Activated T-cell treated with anti-CD3 and anti-CD28 coated beads, Interleukin-2, amount 50 U/mL, for 72 hours (primary cell): ENCODE results near the gene CHSY3. TPM values are rescaled to one million over a fixed set of nuclear protein-coding genes. Genes with fewer than 3 reads are reported as not detected.
A peak's percentile ranks its signal among the peaks of the same experiment; 100 is the strongest.

Source experiments
- ATAC-seq, 2 donors: fragments of 150-1000 bp; cut with Tn5 transposase; replicated peaks in 1 of 2; 2 replicates each; pipeline ENCODE4 v1.10.0; 2021; ENCODE audit warnings: moderate library complexity in 2 of 2, mild to moderate bottlenecking in 1 of 2
- DNase-seq, 2 donors: peaks; one replicate each; pipeline ENCODE4 v3.0.0; 2021 to 2022; ENCODE audit warnings: mixed read lengths in 1 of 2
- H3K27ac Mint-ChIP-seq: one replicate; pipeline ENCODE4 v1.8.0; 2022; ENCODE audit warnings: mild to moderate bottlenecking, moderate library complexity, mixed read lengths
- H3K27me3 Mint-ChIP-seq: one replicate; pipeline ENCODE4 v1.8.0; 2022; ENCODE audit warnings: low read depth, mixed read lengths
- H3K36me3 Mint-ChIP-seq, 2 donors: one replicate each; pipeline ENCODE4 v1.8.0; 2022; ENCODE audit warnings: mixed read lengths in 2 of 2, mild to moderate bottlenecking in 1 of 2; ENCODE audit not compliant: insufficient read depth in 2 of 2
- H3K4me1 Mint-ChIP-seq: one replicate; pipeline ENCODE4 v1.8.0; 2022; ENCODE audit warnings: low read depth, mixed read lengths
- H3K4me3 Mint-ChIP-seq, 2 donors: one replicate each; pipeline ENCODE4 v1.8.0; 2022; ENCODE audit warnings: mild to moderate bottlenecking in 2 of 2, mixed read lengths in 2 of 2, moderate library complexity in 2 of 2
- H3K9me3 Mint-ChIP-seq, 2 donors: one replicate each; pipeline ENCODE4 v1.8.0; 2022; ENCODE audit warnings: mixed read lengths in 2 of 2
- total RNA-seq, 2 donors: library from RNA; stranded (reverse); gene quantifications; one replicate each; pipeline ENCODE4 v1.2.3, GENCODE V29; 2022

The CHSY3 gene
- total RNA-seq = not detected

GRCh38 chr5:129904102-129904666, at the start of gene CHSY3:
Gene CHSY3, plus strand, starts transcription at chr5:129904465.
- H3K4me3 Mint-ChIP-seq = peak within 1 kb of the TSS; percentile 81 to 88
- ATAC-seq = peak; percentile 81 to 82
- H3K4me1 Mint-ChIP-seq = peaks cover 16% of the 10 kb centered on the region
- H3K27me3 Mint-ChIP-seq = peaks cover 57% of the 10 kb centered on the region
- H3K27ac Mint-ChIP-seq = no peak within 1 kb of the TSS
- peak; percentile 38 to 51 for DNase-seq
- H3K9me3 Mint-ChIP-seq = no peaks in the 10 kb centered on the region
- peaks cover 0 to 7% of the 10 kb centered on the region in 2 donors for H3K36me3 Mint-ChIP-seq

- no peak overlapping the region for H3K4me3 Mint-ChIP-seq
- ATAC-seq (no peak), DNase-seq (no peak)
- peaks cover 20% of the 10 kb centered on the region for H3K27me3 Mint-ChIP-seq
- H3K27ac Mint-ChIP-seq = no peak overlapping the region
- H3K9me3 Mint-ChIP-seq = no peaks in the 10 kb centered on the region
- H3K4me1 Mint-ChIP-seq = no peaks in the 10 kb centered on the region
- no peaks in the 10 kb centered on the region for H3K36me3 Mint-ChIP-seq
These were observed 47.9 kb upstream of the CHSY3 start for GRCh38 chr5:129856325-129856724.

GRCh38 chr5:129857116-129857515, 47.1 kb upstream of the CHSY3 start:
- DNase-seq (no peak), ATAC-seq (no peak)
- no peak overlapping the region for H3K4me3 Mint-ChIP-seq
- H3K27me3 Mint-ChIP-seq = peaks cover 20% of the 10 kb centered on the region
- H3K4me1 Mint-ChIP-seq = no peaks in the 10 kb centered on the region
- no peaks in the 10 kb centered on the region for H3K9me3 Mint-ChIP-seq
- no peak overlapping the region for H3K27ac Mint-ChIP-seq
- no peaks in the 10 kb centered on the region for H3K36me3 Mint-ChIP-seq

GRCh38 chr5:129858131-129858675, 46.1 kb upstream of the CHSY3 start:
- H3K27ac Mint-ChIP-seq = no peak overlapping the region
- H3K27me3 Mint-ChIP-seq = peaks cover 13% of the 10 kb centered on the region
- ATAC-seq (no peak), DNase-seq (no peak)
- no peaks in the 10 kb centered on the region for H3K4me1 Mint-ChIP-seq
- H3K9me3 Mint-ChIP-seq = no peaks in the 10 kb centered on the region
- no peak overlapping the region for H3K4me3 Mint-ChIP-seq
- no peaks in the 10 kb centered on the region for H3K36me3 Mint-ChIP-seq

GRCh38 chr5:129884322-129884721, 19.9 kb upstream of the CHSY3 start:
- Mint-ChIP-seq H3K36me3 (no peaks in the 10 kb centered on the region), H3K9me3 (no peaks in the 10 kb centered on the region), H3K27ac (no peak overlapping the region), H3K27me3 (no peaks in the 10 kb centered on the region), H3K4me1 (no peaks in the 10 kb centered on the region), H3K4me3 (no peak overlapping the region)
- ATAC-seq = no peak
- no peak for DNase-seq

- peaks cover 30% of the 10 kb centered on the region for H3K27me3 Mint-ChIP-seq
- peaks cover 0 to 3% of the 10 kb centered on the region in 2 donors for H3K36me3 Mint-ChIP-seq
- no peak overlapping the region for H3K4me3 Mint-ChIP-seq
- no peaks in the 10 kb centered on the region for H3K9me3 Mint-ChIP-seq
- DNase-seq = no peak
- H3K27ac Mint-ChIP-seq = no peak overlapping the region
- ATAC-seq = no peak
- H3K4me1 Mint-ChIP-seq = peaks cover 7% of the 10 kb centered on the region
These were observed 4.8 kb upstream of the CHSY3 start for GRCh38 chr5:129899454-129899853.

- Mint-ChIP-seq H3K9me3 (no peaks in the 10 kb centered on the region), H3K4me1 (peaks cover 16% of the 10 kb centered on the region), H3K36me3 (peaks cover 0 to 7% of the 10 kb centered on the region in 2 donors), H3K27ac (no peak overlapping the region), H3K4me3 (no peak overlapping the region), H3K27me3 (peaks cover 50% of the 10 kb centered on the region)
- ATAC-seq (no peak), DNase-seq (no peak)
These were observed 1.4 kb upstream of the CHSY3 start for GRCh38 chr5:129902816-129903215.

- ATAC-seq (no peak), DNase-seq (peak in 1 of 2 donors; percentile 1)
- no peak overlapping the region for H3K27ac Mint-ChIP-seq
- H3K4me3 Mint-ChIP-seq = peak overlapping the region; percentile 81 to 84
- peaks cover 57% of the 10 kb centered on the region for H3K27me3 Mint-ChIP-seq
- no peaks in the 10 kb centered on the region for H3K9me3 Mint-ChIP-seq
- peaks cover 16% of the 10 kb centered on the region for H3K4me1 Mint-ChIP-seq
- peaks cover 0 to 7% of the 10 kb centered on the region in 2 donors for H3K36me3 Mint-ChIP-seq
These were observed 681 bp upstream of the CHSY3 start for GRCh38 chr5:129903466-129904101.

- peak overlapping the region in 1 of 2 donors; percentile 88 for H3K4me3 Mint-ChIP-seq
- peaks cover 0 to 7% of the 10 kb centered on the region in 2 donors for H3K36me3 Mint-ChIP-seq
- H3K9me3 Mint-ChIP-seq = no peaks in the 10 kb centered on the region
- DNase-seq = peak; percentile 1
- H3K27ac Mint-ChIP-seq = no peak overlapping the region
- peak; percentile 58 to 64 for ATAC-seq
- H3K27me3 Mint-ChIP-seq = peaks cover 50% of the 10 kb centered on the region
- H3K4me1 Mint-ChIP-seq = peaks cover 16% of the 10 kb centered on the region
These were observed 605 bp downstream of the CHSY3 start for GRCh38 chr5:129904667-129905472.

GRCh38 chr5:129905473-129906176, 1.4 kb downstream of the CHSY3 start:
- DNase-seq = peak; percentile 1 to 6
- Mint-ChIP-seq H3K4me1 (peaks cover 16% of the 10 kb centered on the region), H3K9me3 (no peaks in the 10 kb centered on the region), H3K4me3 (peak overlapping the region; percentile 59 to 88), H3K27ac (no peak overlapping the region), H3K27me3 (peaks cover 50% of the 10 kb centered on the region), H3K36me3 (peaks cover 0 to 7% of the 10 kb centered on the region in 2 donors)
- peak; percentile 6 to 8 for ATAC-seq

- peaks cover 44% of the 10 kb centered on the region for H3K27me3 Mint-ChIP-seq
- H3K27ac Mint-ChIP-seq = no peak overlapping the region
- DNase-seq (no peak), ATAC-seq (no peak)
- peaks cover 16% of the 10 kb centered on the region for H3K4me1 Mint-ChIP-seq
- peak overlapping the region; percentile 59 to 88 for H3K4me3 Mint-ChIP-seq
- peaks cover 0 to 7% of the 10 kb centered on the region in 2 donors for H3K36me3 Mint-ChIP-seq
- H3K9me3 Mint-ChIP-seq = no peaks in the 10 kb centered on the region
These were observed 2.1 kb downstream of the CHSY3 start for GRCh38 chr5:129906177-129906887.

- no peak overlapping the region for H3K4me3 Mint-ChIP-seq
- H3K4me1 Mint-ChIP-seq = peaks cover 9% of the 10 kb centered on the region
- no peaks in the 10 kb centered on the region for H3K9me3 Mint-ChIP-seq
- DNase-seq (no peak), ATAC-seq (no peak)
- H3K36me3 Mint-ChIP-seq = peaks cover 0 to 4% of the 10 kb centered on the region in 2 donors
- no peak overlapping the region for H3K27ac Mint-ChIP-seq
- H3K27me3 Mint-ChIP-seq = peaks cover 33% of the 10 kb centered on the region
These were observed 5.0 kb downstream of the CHSY3 start for GRCh38 chr5:129909225-129909624.
